Mucosa of descending colon (tissue), 3 donors: ENCODE results near the gene TOX3. TPM values are rescaled to one million over a fixed set of nuclear protein-coding genes. Genes with fewer than 3 reads are reported as not detected.

Source experiments
- ATAC-seq: fragments of 200-7000 bp; cut with Tn5 transposase; one replicate; pipeline ENCODE4 v1.9.1; 2020; ENCODE audit warnings: mild to moderate bottlenecking, moderate library complexity
- DNase-seq, 3 donors: peaks; one replicate each; pipeline ENCODE4 v3.0.0-alpha.2; 2020
- H3K36me3 ChIP-seq: fragments of 200-600 bp; one replicate; pipeline ENCODE4 v1.8.0; 2021; ENCODE audit warnings: low read depth, mild to moderate bottlenecking
- H3K4me1 ChIP-seq: fragments of 200-600 bp; one replicate; pipeline ENCODE4 v1.8.0; 2021; ENCODE audit warnings: low read depth, mild to moderate bottlenecking
- H3K4me3 ChIP-seq: fragments of 200-600 bp; one replicate; pipeline ENCODE4 v1.8.0; 2021; ENCODE audit warnings: mild to moderate bottlenecking
- H3K9me3 ChIP-seq: fragments of 200-600 bp; one replicate; pipeline ENCODE4 v1.8.0; 2021; ENCODE audit warnings: mild to moderate bottlenecking
- CTCF ChIP-seq: fragments of 200-600 bp; IDR thresholded peaks from one replicate; pipeline ENCODE4 v1.8.0; 2022; ENCODE audit warnings: antibody characterized with exemption, mild to moderate bottlenecking
- intact Hi-C, 2 donors: fragments of 100-400 bp; cut with DNase I in 1 of 2; cut with micrococcal nuclease in 1 of 2; formaldehyde crosslinking; loops; one replicate each; pipeline versions ENCODE4 v1.11.0 to v1.11.1; 2022; cut with DNase I, micrococcal nuclease
- total RNA-seq, 3 donors: library from RNA; stranded (reverse); fragmentation: NEBNext Ultra II Directional in 2 of 3; extraction: Animal tissue kit (Norgen Biotek cat#: 25700) in 2 of 3; gene quantifications; one replicate each; pipeline versions ENCODE4 v1.2.1 to v1.2.4, GENCODE V29; 2021 to 2023
- donor health status: DM: no; HTN: no; CAD: no; lungs with moderate emphysema.
- donor health status: DM: no; HTN: no; CAD: no.
- donor health status: DM: no; HTN: yes; CAD: no.

TOX3 gene
- total RNA-seq, 3 donors from 2014 or later, result 16.0 to 47.6 (median 42.3) TPM

- H3K4me3 ChIP-seq, result no peak overlapping the region
- TF ChIP-seq CTCF, result no peak
- H3K9me3 ChIP-seq, result no peaks in the 10 kb centered on the region
- H3K4me1 ChIP-seq, result no peaks in the 10 kb centered on the region
- intact Hi-C loops, result no loop called here
- ATAC-seq (no peak), DNase-seq (no peak)
- H3K36me3 ChIP-seq, result no peaks in the 10 kb centered on the region
Observed at GRCh38 chr16:52437277-52437670, 109.7 kb downstream of the TOX3 start.

GRCh38 chr16:52436339-52437276 is 110.3 kb downstream of the TOX3 start:
- intact Hi-C loops, result no loop called here
- TF ChIP-seq CTCF, result no peak
- Histone ChIP-seq H3K9me3 (no peaks in the 10 kb centered on the region), H3K4me3 (no peak overlapping the region), H3K4me1 (no peaks in the 10 kb centered on the region), H3K36me3 (no peaks in the 10 kb centered on the region)
- DNase-seq (no peak), ATAC-seq (no peak)

- no peaks in the 10 kb centered on the region for H3K36me3 ChIP-seq
- ATAC-seq, result no peak
- H3K4me1 ChIP-seq, result no peaks in the 10 kb centered on the region
- no peaks in the 10 kb centered on the region for H3K9me3 ChIP-seq
- no peak for DNase-seq
- intact Hi-C loops, result no loop called here
- no peak overlapping the region for H3K4me3 ChIP-seq
- TF ChIP-seq CTCF, result no peak
Observed at GRCh38 chr16:52434224-52434623, 112.7 kb downstream of the TOX3 start.

- TF ChIP-seq CTCF, result no peak
- intact Hi-C loops, result no loop called here
- DNase-seq, result no peak
Observed at GRCh38 chr16:52433643-52434042, 113.3 kb downstream of the TOX3 start.

GRCh38 chr16:52424591-52424990 is 122.4 kb downstream of the TOX3 start:
- ATAC-seq, result no peak
- no peak for TF ChIP-seq CTCF
- H3K4me1 ChIP-seq, result no peaks in the 10 kb centered on the region
- intact Hi-C loops, result no loop called here
- DNase-seq, result no peak
- H3K4me3 ChIP-seq, result no peak overlapping the region
- H3K9me3 ChIP-seq, result no peaks in the 10 kb centered on the region
- H3K36me3 ChIP-seq, result no peaks in the 10 kb centered on the region

More at GRCh38 chr16:52433643-52434042, 113.3 kb downstream of the TOX3 start:
- no peaks in the 10 kb centered on the region for H3K4me1 ChIP-seq
- no peak for ATAC-seq
- no peak overlapping the region for H3K4me3 ChIP-seq
- H3K9me3 ChIP-seq, result no peaks in the 10 kb centered on the region
- H3K36me3 ChIP-seq, result no peaks in the 10 kb centered on the region
